ENCODE measurements around the gene CPZ.

GRCh38 chr4:8648296-8648695 is 55.7 kb downstream of the CPZ start:
- TF ChIP-seq, protein P1, sequence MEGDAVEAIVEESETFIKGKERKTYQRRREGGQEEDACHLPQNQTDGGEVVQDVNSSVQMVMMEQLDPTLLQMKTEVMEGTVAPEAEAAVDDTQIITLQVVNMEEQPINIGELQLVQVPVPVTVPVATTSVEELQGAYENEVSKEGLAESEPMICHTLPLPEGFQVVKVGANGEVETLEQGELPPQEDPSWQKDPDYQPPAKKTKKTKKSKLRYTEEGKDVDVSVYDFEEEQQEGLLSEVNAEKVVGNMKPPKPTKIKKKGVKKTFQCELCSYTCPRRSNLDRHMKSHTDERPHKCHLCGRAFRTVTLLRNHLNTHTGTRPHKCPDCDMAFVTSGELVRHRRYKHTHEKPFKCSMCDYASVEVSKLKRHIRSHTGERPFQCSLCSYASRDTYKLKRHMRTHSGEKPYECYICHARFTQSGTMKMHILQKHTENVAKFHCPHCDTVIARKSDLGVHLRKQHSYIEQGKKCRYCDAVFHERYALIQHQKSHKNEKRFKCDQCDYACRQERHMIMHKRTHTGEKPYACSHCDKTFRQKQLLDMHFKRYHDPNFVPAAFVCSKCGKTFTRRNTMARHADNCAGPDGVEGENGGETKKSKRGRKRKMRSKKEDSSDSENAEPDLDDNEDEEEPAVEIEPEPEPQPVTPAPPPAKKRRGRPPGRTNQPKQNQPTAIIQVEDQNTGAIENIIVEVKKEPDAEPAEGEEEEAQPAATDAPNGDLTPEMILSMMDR (IDR thresholded peaks at IDR 0.05), result no peak
- TF ChIP-seq POLR2A (IDR thresholded peaks at IDR 0.05) (no peak), POLR2AphosphoS5 (IDR thresholded peaks at IDR 0.05) (no peak), EP300 (IDR thresholded peaks at IDR 0.05) (no peak)

All from suprapubic skin (tissue), 4 donors.